ENCODE data around the gene COL1A2. TPM values are rescaled to one million over a fixed set of nuclear protein-coding genes. Genes with fewer than 3 reads are reported as not detected.

Gene COL1A2
- total and polyA plus RNA-seq, 5 donors from 2014 or later = not detected

GRCh38 chr7:94411188-94411466 is 16.4 kb downstream of the COL1A2 start:
- peaks cover 5% of the 10 kb centered on the region for H3K27me3 Mint-ChIP-seq
- Histone ChIP-seq H3K27me3 (ENCODE audit: control insufficient read depth, insufficient read depth, low read length) (no peaks in the 10 kb centered on the region), H3K36me3 (ENCODE audit: control insufficient read depth, insufficient read depth, low read length) (no peaks in the 10 kb centered on the region), H3K9me3 (ENCODE audit: control insufficient read depth in 2 of 2, low read length in 2 of 2) (no peaks in the 10 kb centered on the region), H3K4me3 (ENCODE audit: low read depth, low read length) (no peak overlapping the region), H3K4me1 (ENCODE audit: control insufficient read depth, insufficient read depth, low read length, poor library complexity, severe bottlenecking) (no peaks in the 10 kb centered on the region), H3K27ac (ENCODE audit: insufficient read depth, low read length, poor library complexity, severe bottlenecking) (no peak overlapping the region)
- H3K36me3 Mint-ChIP-seq = no peaks in the 10 kb centered on the region
- no peak overlapping the region for H3K4me3 Mint-ChIP-seq
- H3K27ac Mint-ChIP-seq = no peak overlapping the region
- ATAC-seq (ENCODE audit: low read depth in 2 of 2) (no peak), DNase-seq (no peak)
- H3K4me1 Mint-ChIP-seq = no peaks in the 10 kb centered on the region
- H3K9me3 Mint-ChIP-seq = no peaks in the 10 kb centered on the region

GRCh38 chr7:94412762-94413322 is 18.1 kb downstream of the COL1A2 start:
- H3K4me1 Mint-ChIP-seq = no peaks in the 10 kb centered on the region
- no peak for ATAC-seq (ENCODE audit: low read depth in 2 of 2)
- H3K27ac Mint-ChIP-seq = no peak overlapping the region
- no peaks in the 10 kb centered on the region for H3K9me3 Mint-ChIP-seq
- Histone ChIP-seq H3K27me3 (ENCODE audit: control insufficient read depth, insufficient read depth, low read length) (no peaks in the 10 kb centered on the region), H3K36me3 (ENCODE audit: control insufficient read depth, insufficient read depth, low read length) (no peaks in the 10 kb centered on the region), H3K27ac (ENCODE audit: insufficient read depth, low read length, poor library complexity, severe bottlenecking) (no peak overlapping the region), H3K4me3 (ENCODE audit: low read depth, low read length) (no peak overlapping the region), H3K9me3 (ENCODE audit: control insufficient read depth in 2 of 2, low read length in 2 of 2) (no peaks in the 10 kb centered on the region), H3K4me1 (ENCODE audit: control insufficient read depth, insufficient read depth, low read length, poor library complexity, severe bottlenecking) (no peaks in the 10 kb centered on the region)
- H3K4me3 Mint-ChIP-seq = no peak overlapping the region
- no peak for DNase-seq
- H3K27me3 Mint-ChIP-seq = peaks cover 10% of the 10 kb centered on the region
- H3K36me3 Mint-ChIP-seq = no peaks in the 10 kb centered on the region

- H3K9me3 ChIP-seq (ENCODE audit: control insufficient read depth in 2 of 2, low read length in 2 of 2) = no peaks in the 10 kb centered on the region
- H3K4me3 Mint-ChIP-seq = no peak overlapping the region
- H3K4me3 ChIP-seq (ENCODE audit: low read depth, low read length) = no peak overlapping the region
- H3K4me1 Mint-ChIP-seq = no peaks in the 10 kb centered on the region
- no peaks in the 10 kb centered on the region for H3K4me1 ChIP-seq (ENCODE audit: control insufficient read depth, insufficient read depth, low read length, poor library complexity, severe bottlenecking)
- H3K27ac ChIP-seq (ENCODE audit: insufficient read depth, low read length, poor library complexity, severe bottlenecking) = no peak overlapping the region
- H3K9me3 Mint-ChIP-seq = no peaks in the 10 kb centered on the region
- DNase-seq (no peak), ATAC-seq (ENCODE audit: low read depth in 2 of 2) (no peak)
- H3K27me3 Mint-ChIP-seq = peaks cover 10% of the 10 kb centered on the region
- H3K36me3 ChIP-seq (ENCODE audit: control insufficient read depth, insufficient read depth, low read length) = no peaks in the 10 kb centered on the region
- no peaks in the 10 kb centered on the region for H3K27me3 ChIP-seq (ENCODE audit: control insufficient read depth, insufficient read depth, low read length)
- H3K36me3 Mint-ChIP-seq = no peaks in the 10 kb centered on the region
- no peak overlapping the region for H3K27ac Mint-ChIP-seq
These were observed 19.8 kb downstream of the COL1A2 start for GRCh38 chr7:94414481-94414880.

- Histone ChIP-seq H3K4me3 (ENCODE audit: low read depth, low read length) (no peak overlapping the region), H3K27ac (ENCODE audit: insufficient read depth, low read length, poor library complexity, severe bottlenecking) (no peak overlapping the region), H3K4me1 (ENCODE audit: control insufficient read depth, insufficient read depth, low read length, poor library complexity, severe bottlenecking) (no peaks in the 10 kb centered on the region), H3K36me3 (ENCODE audit: control insufficient read depth, insufficient read depth, low read length) (no peaks in the 10 kb centered on the region), H3K9me3 (ENCODE audit: control insufficient read depth in 2 of 2, low read length in 2 of 2) (no peaks in the 10 kb centered on the region), H3K27me3 (ENCODE audit: control insufficient read depth, insufficient read depth, low read length) (no peaks in the 10 kb centered on the region)
- Mint-ChIP-seq H3K27me3 (peaks cover 10% of the 10 kb centered on the region), H3K4me1 (no peaks in the 10 kb centered on the region), H3K36me3 (no peaks in the 10 kb centered on the region), H3K27ac (no peak overlapping the region), H3K9me3 (no peaks in the 10 kb centered on the region), H3K4me3 (no peak overlapping the region)
- DNase-seq = no peak
- no peak for ATAC-seq (ENCODE audit: low read depth in 2 of 2)
These were observed 20.3 kb downstream of the COL1A2 start for GRCh38 chr7:94414980-94415379.

DNA sequence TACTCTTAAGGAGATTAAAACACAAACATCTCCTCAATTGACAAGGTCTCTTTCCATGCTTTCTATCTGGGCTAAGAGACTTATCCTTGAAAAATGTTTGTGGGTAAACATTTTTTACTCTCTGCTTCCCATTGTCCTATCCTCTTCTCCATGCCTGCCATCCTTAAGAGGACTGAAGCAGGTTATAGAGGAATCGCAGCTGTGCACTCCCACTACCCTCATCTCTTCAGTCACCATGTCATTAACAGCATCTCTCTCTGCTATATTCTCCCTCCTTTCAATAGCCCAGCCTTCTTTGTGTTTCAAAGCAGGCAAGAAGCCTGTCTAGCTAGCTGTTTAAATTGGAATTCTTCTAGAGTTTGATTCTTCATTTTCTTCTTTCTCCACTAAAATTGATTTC is 22.6 kb downstream of the COL1A2 start:
- no peaks in the 10 kb centered on the region for H3K9me3 Mint-ChIP-seq
- H3K27me3 Mint-ChIP-seq = peaks cover 5% of the 10 kb centered on the region
- DNase-seq (no peak), ATAC-seq (ENCODE audit: low read depth in 2 of 2) (no peak)
- no peaks in the 10 kb centered on the region for H3K4me1 Mint-ChIP-seq
- no peak overlapping the region for H3K4me3 Mint-ChIP-seq
- no peak overlapping the region for H3K27ac Mint-ChIP-seq
- Histone ChIP-seq H3K27me3 (ENCODE audit: control insufficient read depth, insufficient read depth, low read length) (no peaks in the 10 kb centered on the region), H3K27ac (ENCODE audit: insufficient read depth, low read length, poor library complexity, severe bottlenecking) (no peak overlapping the region), H3K36me3 (ENCODE audit: control insufficient read depth, insufficient read depth, low read length) (no peaks in the 10 kb centered on the region), H3K4me1 (ENCODE audit: control insufficient read depth, insufficient read depth, low read length, poor library complexity, severe bottlenecking) (no peaks in the 10 kb centered on the region), H3K9me3 (ENCODE audit: control insufficient read depth in 2 of 2, low read length in 2 of 2) (no peaks in the 10 kb centered on the region), H3K4me3 (ENCODE audit: low read depth, low read length) (no peak overlapping the region)
- H3K36me3 Mint-ChIP-seq = no peaks in the 10 kb centered on the region

DNA sequence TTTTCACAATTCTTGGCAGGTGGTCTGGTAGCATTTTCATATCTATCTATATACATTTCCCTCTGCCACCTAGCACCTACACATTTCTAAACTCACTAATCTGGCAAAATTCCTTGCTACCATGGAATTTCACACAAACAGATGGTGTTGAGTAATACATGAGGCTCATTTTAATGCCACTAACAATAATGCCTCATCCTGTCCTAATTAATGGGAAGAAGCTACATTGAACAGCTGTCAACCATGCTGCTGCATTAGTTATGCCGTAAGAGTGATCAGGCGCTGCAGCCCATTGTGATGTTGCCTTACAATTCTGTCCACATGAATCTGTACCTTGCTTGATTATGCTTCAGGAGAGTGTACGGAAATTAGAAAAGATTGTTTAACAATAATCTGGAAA is 23.2 kb downstream of the COL1A2 start:
- no peak for ATAC-seq (ENCODE audit: low read depth in 2 of 2)
- H3K36me3 ChIP-seq (ENCODE audit: control insufficient read depth, insufficient read depth, low read length) = no peaks in the 10 kb centered on the region
- no peak overlapping the region for H3K27ac ChIP-seq (ENCODE audit: insufficient read depth, low read length, poor library complexity, severe bottlenecking)
- no peaks in the 10 kb centered on the region for H3K4me1 ChIP-seq (ENCODE audit: control insufficient read depth, insufficient read depth, low read length, poor library complexity, severe bottlenecking)
- Mint-ChIP-seq H3K36me3 (no peaks in the 10 kb centered on the region), H3K27ac (no peak overlapping the region), H3K4me3 (no peak overlapping the region), H3K9me3 (no peaks in the 10 kb centered on the region), H3K27me3 (peaks cover 5% of the 10 kb centered on the region), H3K4me1 (no peaks in the 10 kb centered on the region)
- H3K4me3 ChIP-seq (ENCODE audit: low read depth, low read length) = no peak overlapping the region
- H3K9me3 ChIP-seq (ENCODE audit: control insufficient read depth in 2 of 2, low read length in 2 of 2) = no peaks in the 10 kb centered on the region
- no peaks in the 10 kb centered on the region for H3K27me3 ChIP-seq (ENCODE audit: control insufficient read depth, insufficient read depth, low read length)
- DNase-seq = no peak

- H3K36me3 Mint-ChIP-seq = no peaks in the 10 kb centered on the region
- Histone ChIP-seq H3K4me1 (ENCODE audit: control insufficient read depth, insufficient read depth, low read length, poor library complexity, severe bottlenecking) (no peaks in the 10 kb centered on the region), H3K27me3 (ENCODE audit: control insufficient read depth, insufficient read depth, low read length) (no peaks in the 10 kb centered on the region), H3K27ac (ENCODE audit: insufficient read depth, low read length, poor library complexity, severe bottlenecking) (no peak overlapping the region), H3K36me3 (ENCODE audit: control insufficient read depth, insufficient read depth, low read length) (no peaks in the 10 kb centered on the region), H3K9me3 (ENCODE audit: control insufficient read depth in 2 of 2, low read length in 2 of 2) (no peaks in the 10 kb centered on the region), H3K4me3 (ENCODE audit: low read depth, low read length) (no peak overlapping the region)
- peaks cover 5% of the 10 kb centered on the region for H3K27me3 Mint-ChIP-seq
- DNase-seq (no peak), ATAC-seq (ENCODE audit: low read depth in 2 of 2) (no peak)
- no peaks in the 10 kb centered on the region for H3K4me1 Mint-ChIP-seq
- no peaks in the 10 kb centered on the region for H3K9me3 Mint-ChIP-seq
- H3K27ac Mint-ChIP-seq = no peak overlapping the region
- no peak overlapping the region for H3K4me3 Mint-ChIP-seq
These were observed 24.2 kb downstream of the COL1A2 start for GRCh38 chr7:94418851-94419250.

GRCh38 chr7:94420328-94420727 is 25.6 kb downstream of the COL1A2 start:
- H3K27me3 Mint-ChIP-seq = peaks cover 5% of the 10 kb centered on the region
- ATAC-seq (ENCODE audit: low read depth in 2 of 2) (no peak), DNase-seq (no peak)
- H3K4me3 ChIP-seq (ENCODE audit: low read depth, low read length) = no peak overlapping the region
- no peaks in the 10 kb centered on the region for H3K36me3 Mint-ChIP-seq
- H3K9me3 Mint-ChIP-seq = no peaks in the 10 kb centered on the region
- H3K36me3 ChIP-seq (ENCODE audit: control insufficient read depth, insufficient read depth, low read length) = no peaks in the 10 kb centered on the region
- H3K4me3 Mint-ChIP-seq = no peak overlapping the region
- H3K4me1 ChIP-seq (ENCODE audit: control insufficient read depth, insufficient read depth, low read length, poor library complexity, severe bottlenecking) = no peaks in the 10 kb centered on the region
- H3K27ac ChIP-seq (ENCODE audit: insufficient read depth, low read length, poor library complexity, severe bottlenecking) = no peak overlapping the region
- H3K27ac Mint-ChIP-seq = no peak overlapping the region
- H3K27me3 ChIP-seq (ENCODE audit: control insufficient read depth, insufficient read depth, low read length) = no peaks in the 10 kb centered on the region
- no peaks in the 10 kb centered on the region for H3K9me3 ChIP-seq (ENCODE audit: control insufficient read depth in 2 of 2, low read length in 2 of 2)
- no peaks in the 10 kb centered on the region for H3K4me1 Mint-ChIP-seq
